ENCODE measurements around the gene ARX.

Gene ARX

GRCh38 chrX:24983931-24984330 is 31.8 kb downstream of the ARX start:
- Histone ChIP-seq H2AFZ (ENCODE audit: low read length) (no peak overlapping the region), H3K4me3 (ENCODE audit: low read depth, low read length, poor library complexity, severe bottlenecking) (no peak overlapping the region), H4K20me1 (ENCODE audit: insufficient read depth, low read length) (no peaks in the 10 kb centered on the region), H3F3A (ENCODE audit: insufficient read depth, low read length) (no peaks in the 10 kb centered on the region), H3K27me3 (ENCODE audit: insufficient read depth, low read length) (no peaks in the 10 kb centered on the region), H3K79me2 (ENCODE audit: insufficient read depth, low read length) (no peaks in the 10 kb centered on the region), H3K27ac (ENCODE audit: low read depth, low read length, poor library complexity, severe bottlenecking) (no peak overlapping the region), H3K4me2 (ENCODE audit: low read length) (no peak overlapping the region), H3K9me3 (ENCODE audit: low read length) (no peaks in the 10 kb centered on the region), H3K36me3 (ENCODE audit: insufficient read depth, low read length) (peaks cover 6% of the 10 kb centered on the region), H3K4me1 (ENCODE audit: insufficient read depth, low read length, severe bottlenecking) (no peaks in the 10 kb centered on the region), H3K9me2 (ENCODE audit: low read depth, low read length) (no peaks in the 10 kb centered on the region), H3K9ac (ENCODE audit: low read length) (no peak overlapping the region)
- no peak for TF ChIP-seq EZH2 (IDR thresholded peaks at IDR 0.05; ENCODE audit: borderline replicate concordance, low read length)
- no peak for TF ChIP-seq CTCF (IDR thresholded peaks at IDR 0.05; ENCODE audit: low read length)

- Histone ChIP-seq H3K9me2 (ENCODE audit: low read depth, low read length) (no peaks in the 10 kb centered on the region), H4K20me1 (ENCODE audit: insufficient read depth, low read length) (no peaks in the 10 kb centered on the region), H2AFZ (ENCODE audit: low read length) (no peak overlapping the region), H3K79me2 (ENCODE audit: insufficient read depth, low read length) (no peaks in the 10 kb centered on the region), H3K4me3 (ENCODE audit: low read depth, low read length, poor library complexity, severe bottlenecking) (no peak overlapping the region), H3K9me3 (ENCODE audit: low read length) (no peaks in the 10 kb centered on the region), H3K4me1 (ENCODE audit: insufficient read depth, low read length, severe bottlenecking) (no peaks in the 10 kb centered on the region), H3K9ac (ENCODE audit: low read length) (no peak overlapping the region), H3K36me3 (ENCODE audit: insufficient read depth, low read length) (peaks cover 4% of the 10 kb centered on the region), H3K27ac (ENCODE audit: low read depth, low read length, poor library complexity, severe bottlenecking) (no peak overlapping the region), H3K27me3 (ENCODE audit: insufficient read depth, low read length) (no peaks in the 10 kb centered on the region), H3F3A (ENCODE audit: insufficient read depth, low read length) (no peaks in the 10 kb centered on the region), H3K4me2 (ENCODE audit: low read length) (no peak overlapping the region)
- no peak for TF ChIP-seq EZH2 (IDR thresholded peaks at IDR 0.05; ENCODE audit: borderline replicate concordance, low read length)
- TF ChIP-seq CTCF (IDR thresholded peaks at IDR 0.05; ENCODE audit: low read length): no peak
Observed at GRCh38 chrX:24982306-24982965, 33.3 kb downstream of the ARX start.

GRCh38 chrX:24981030-24981429 is 34.7 kb downstream of the ARX start:
- Histone ChIP-seq H3K4me1 (ENCODE audit: insufficient read depth, low read length, severe bottlenecking) (no peaks in the 10 kb centered on the region), H3K79me2 (ENCODE audit: insufficient read depth, low read length) (no peaks in the 10 kb centered on the region), H3K9me3 (ENCODE audit: low read length) (no peaks in the 10 kb centered on the region), H3K27ac (ENCODE audit: low read depth, low read length, poor library complexity, severe bottlenecking) (no peak overlapping the region), H3K9me2 (ENCODE audit: low read depth, low read length) (no peaks in the 10 kb centered on the region), H3K27me3 (ENCODE audit: insufficient read depth, low read length) (no peaks in the 10 kb centered on the region), H3K9ac (ENCODE audit: low read length) (no peak overlapping the region), H3K4me2 (ENCODE audit: low read length) (no peak overlapping the region), H2AFZ (ENCODE audit: low read length) (no peak overlapping the region), H4K20me1 (ENCODE audit: insufficient read depth, low read length) (no peaks in the 10 kb centered on the region), H3K4me3 (ENCODE audit: low read depth, low read length, poor library complexity, severe bottlenecking) (no peak overlapping the region), H3K36me3 (ENCODE audit: insufficient read depth, low read length) (no peaks in the 10 kb centered on the region; the same call in 1 of the 2 replicates), H3F3A (ENCODE audit: insufficient read depth, low read length) (no peaks in the 10 kb centered on the region)
- TF ChIP-seq CTCF (IDR thresholded peaks at IDR 0.05; ENCODE audit: low read length) (no peak), EZH2 (IDR thresholded peaks at IDR 0.05; ENCODE audit: borderline replicate concordance, low read length) (no peak)

Measured in OCI-LY1 (cell line).